Measurements from ENCODE around the gene EMB. TPM values are rescaled to one million over a fixed set of nuclear protein-coding genes. Genes with fewer than 3 reads are reported as not detected.
"Not testable (repeated sequence)": the region's sequence is repeated elsewhere in the genome, so short reads cannot be mapped to it uniquely, and the experiment has no call there.

The EMB gene
- polyA plus RNA-seq (2012; ENCODE audit: insufficient read depth, insufficient read length) = 39.9 TPM

DNA sequence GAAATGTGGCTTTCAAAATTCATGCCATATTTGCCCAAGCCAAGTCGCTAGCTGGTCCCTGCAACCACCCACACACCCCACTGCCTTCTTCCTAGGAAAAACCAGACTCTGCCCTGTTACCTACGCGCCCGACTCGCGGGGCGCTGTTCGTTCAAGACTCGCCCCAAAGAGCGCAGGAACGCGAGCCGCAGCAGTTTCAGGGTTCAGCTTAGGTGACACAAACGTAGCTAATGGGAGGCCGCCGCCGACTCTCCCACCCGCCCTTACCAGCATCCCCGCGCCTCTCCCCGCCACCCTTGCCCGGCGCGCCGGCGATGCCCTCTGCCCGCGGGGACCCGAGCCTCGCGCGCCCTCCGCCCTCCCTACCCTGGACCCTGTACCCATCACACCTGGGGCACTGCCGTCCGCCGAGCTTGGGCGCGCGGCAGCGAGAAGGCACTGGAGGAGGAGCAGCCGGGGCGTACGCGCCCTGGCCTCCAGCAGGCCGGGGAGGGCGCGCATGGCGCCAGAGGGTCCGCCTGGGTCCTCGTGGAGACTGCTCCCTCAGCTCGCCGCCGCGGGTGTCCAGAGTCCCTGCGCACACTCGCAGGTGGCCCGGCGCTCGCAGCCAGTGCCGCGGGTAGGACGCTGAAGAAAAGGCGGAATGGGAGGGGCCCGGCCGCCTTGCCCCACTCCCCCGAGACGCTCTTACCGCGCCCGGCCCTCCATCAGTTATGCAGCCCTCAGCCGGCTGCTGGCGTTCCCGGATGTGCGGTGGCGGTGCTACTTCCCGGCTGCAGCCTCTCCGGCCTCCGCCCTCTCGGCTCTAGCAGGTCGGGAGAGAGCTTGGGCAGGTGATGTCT, at the start of gene EMB:
Gene EMB (minus strand): TSS at position 638 of the 842 bp plus-strand sequence. CDS start 137 bp downstream, at position 501.
- peak; percentile 76 for DNase-seq (ENCODE audit: low read depth, low spot score)
- peak within 1 kb of the TSS; percentile 82 for H3K4me3 ChIP-seq (ENCODE audit: low read length)

DNA sequence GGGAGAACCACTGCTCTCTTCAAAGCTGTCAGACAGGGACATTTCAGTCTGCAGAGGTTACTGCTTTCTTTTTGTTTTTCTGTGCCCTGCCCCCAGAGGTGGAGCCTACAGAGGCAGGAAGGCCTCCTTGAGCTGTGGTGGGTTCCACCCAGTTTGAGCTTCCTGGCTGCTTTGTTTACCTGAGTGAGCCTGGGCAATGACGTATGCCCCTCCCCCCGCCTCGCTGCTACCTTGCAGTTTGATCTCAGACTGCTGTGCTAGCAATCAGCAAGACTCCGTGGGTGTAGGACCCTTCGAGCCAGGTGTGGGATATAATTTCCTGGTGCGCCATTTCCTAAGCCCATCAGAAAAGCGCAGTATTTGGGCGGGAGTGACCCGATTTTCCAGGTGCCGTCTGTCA, 48.4 kb upstream of the EMB start:
- not testable (repeated sequence) for DNase-seq (ENCODE audit: low read depth, low spot score); H3K4me3 ChIP-seq (ENCODE audit: low read length)

- DNase-seq (ENCODE audit: low read depth, low spot score); H3K4me3 ChIP-seq (ENCODE audit: low read length): not testable (repeated sequence)
Measured at GRCh38 chr5:50478790-50479189, 37.7 kb upstream of the EMB start.

DNA sequence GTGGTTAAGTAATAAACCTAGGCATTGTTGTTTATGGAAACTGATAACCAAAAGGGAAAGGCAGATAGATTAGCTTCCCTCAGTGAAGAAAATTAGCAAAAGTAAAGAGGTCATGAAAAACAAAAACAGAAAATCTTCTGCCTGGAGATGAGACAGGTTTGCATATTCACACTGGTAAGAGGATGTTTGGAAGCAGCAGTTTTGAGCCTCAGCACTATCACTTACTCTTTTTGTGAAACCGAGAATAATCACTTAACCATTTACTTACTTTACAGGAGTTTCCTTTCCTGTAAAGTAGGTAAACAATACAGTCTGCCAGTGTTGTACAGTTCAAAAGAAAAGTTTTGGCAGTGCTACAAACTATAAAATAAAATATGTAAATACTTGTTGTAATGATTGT, 35.5 kb upstream of the EMB start:
- H3K4me3 ChIP-seq (ENCODE audit: low read length) = no peak overlapping the region
- no peak for DNase-seq (ENCODE audit: low read depth, low spot score)

GRCh38 chr5:50465015-50465414, 23.9 kb upstream of the EMB start:
- not testable (repeated sequence) for DNase-seq (ENCODE audit: low read depth, low spot score); H3K4me3 ChIP-seq (ENCODE audit: low read length)

GRCh38 chr5:50463726-50464125, 22.6 kb upstream of the EMB start:
- DNase-seq (ENCODE audit: low read depth, low spot score) = no peak
- no peak overlapping the region for H3K4me3 ChIP-seq (ENCODE audit: low read length)

GRCh38 chr5:50463047-50463446, 22.0 kb upstream of the EMB start:
- DNase-seq (ENCODE audit: low read depth, low spot score) = no peak

GRCh38 chr5:50462579-50462978, 21.5 kb upstream of the EMB start:
- DNase-seq (ENCODE audit: low read depth, low spot score); H3K4me3 ChIP-seq (ENCODE audit: low read length): not testable (repeated sequence)

More at GRCh38 chr5:50463047-50463446, 22.0 kb upstream of the EMB start:
- no peak overlapping the region for H3K4me3 ChIP-seq (ENCODE audit: low read length)

DNA sequence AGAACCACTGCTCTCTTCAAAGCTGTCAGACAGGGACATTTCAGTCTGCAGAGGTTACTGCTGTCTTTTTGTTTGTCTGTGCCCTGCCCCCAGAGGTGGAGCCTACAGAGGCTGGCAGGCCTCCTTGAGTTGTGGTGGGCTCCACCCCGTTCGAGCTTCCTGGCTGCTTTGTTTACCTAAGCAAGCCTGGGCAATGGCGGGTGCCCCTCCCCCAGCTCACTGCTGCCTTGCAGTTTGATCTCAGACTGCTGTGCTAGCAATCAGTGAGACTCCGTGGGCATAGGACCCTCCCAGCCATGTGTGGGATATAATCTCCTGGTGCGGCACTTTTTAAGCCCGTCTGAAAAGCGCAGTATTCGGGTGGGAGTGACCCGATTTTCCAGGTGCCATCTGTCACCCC, 17.3 kb upstream of the EMB start:
- not testable (repeated sequence) for H3K4me3 ChIP-seq (ENCODE audit: low read length); DNase-seq (ENCODE audit: low read depth, low spot score)

DNA sequence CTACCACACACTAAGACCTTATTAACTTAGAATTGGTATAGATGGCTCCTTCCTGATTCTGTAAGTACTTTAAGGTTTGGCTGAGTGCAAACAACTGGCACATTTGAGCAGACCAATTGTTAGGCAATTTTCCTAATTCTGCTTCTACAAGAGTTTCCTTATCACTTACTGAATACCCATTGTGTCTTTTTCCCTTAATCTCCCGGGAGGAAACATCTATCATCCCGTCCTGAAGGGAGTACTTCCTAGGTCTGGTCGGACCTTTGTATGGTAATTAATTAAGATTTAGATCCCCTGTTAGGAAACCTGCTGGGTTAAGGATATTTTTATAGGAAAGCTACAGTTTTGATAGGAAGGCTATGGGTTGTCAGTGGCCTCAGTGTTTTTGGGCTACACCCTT, 8.2 kb upstream of the EMB start:
- H3K4me3 ChIP-seq (ENCODE audit: low read length); DNase-seq (ENCODE audit: low read depth, low spot score): not testable (repeated sequence)

DNA sequence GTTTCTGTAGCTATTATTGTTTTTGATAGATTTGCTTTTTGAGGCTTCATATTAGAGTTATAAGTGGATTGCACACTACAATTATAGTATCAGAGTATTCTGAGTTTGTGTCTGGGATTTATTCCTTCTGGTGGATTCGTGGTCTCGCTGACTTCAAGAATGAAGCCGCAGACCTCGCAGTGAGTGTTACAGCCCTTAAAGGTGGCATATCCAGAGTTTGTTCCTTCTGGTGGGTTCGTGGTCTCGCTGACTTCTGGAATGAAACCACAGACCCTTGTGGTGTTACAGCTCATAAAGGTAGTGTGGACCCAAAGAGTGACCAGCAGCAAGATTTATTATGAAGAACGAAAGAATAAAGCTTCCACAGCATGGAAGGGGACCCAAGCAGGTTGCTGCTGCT, 6.9 kb upstream of the EMB start:
- H3K4me3 ChIP-seq (ENCODE audit: low read length) = no peak overlapping the region
- DNase-seq (ENCODE audit: low read depth, low spot score) = no peak

DNA sequence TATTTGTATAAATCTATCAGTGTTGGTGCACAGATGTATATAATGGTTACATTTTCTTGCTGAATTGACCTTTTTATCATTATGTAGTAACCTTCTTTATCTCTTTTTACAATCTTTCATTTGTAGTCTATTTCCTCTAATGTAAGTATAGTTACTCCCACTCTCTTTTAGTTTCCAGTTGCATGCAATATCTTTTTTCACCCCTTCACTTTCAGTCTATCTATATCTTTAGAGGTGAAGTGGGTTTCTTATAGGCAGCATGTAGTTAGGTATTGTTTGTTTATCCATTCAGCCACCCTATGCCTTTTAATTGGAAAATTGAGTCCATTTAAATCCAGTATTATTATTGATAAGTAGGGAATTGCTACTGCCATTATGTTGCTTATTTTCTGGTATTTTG, 6.1 kb upstream of the EMB start:
- no peak for DNase-seq (ENCODE audit: low read depth, low spot score)

DNA sequence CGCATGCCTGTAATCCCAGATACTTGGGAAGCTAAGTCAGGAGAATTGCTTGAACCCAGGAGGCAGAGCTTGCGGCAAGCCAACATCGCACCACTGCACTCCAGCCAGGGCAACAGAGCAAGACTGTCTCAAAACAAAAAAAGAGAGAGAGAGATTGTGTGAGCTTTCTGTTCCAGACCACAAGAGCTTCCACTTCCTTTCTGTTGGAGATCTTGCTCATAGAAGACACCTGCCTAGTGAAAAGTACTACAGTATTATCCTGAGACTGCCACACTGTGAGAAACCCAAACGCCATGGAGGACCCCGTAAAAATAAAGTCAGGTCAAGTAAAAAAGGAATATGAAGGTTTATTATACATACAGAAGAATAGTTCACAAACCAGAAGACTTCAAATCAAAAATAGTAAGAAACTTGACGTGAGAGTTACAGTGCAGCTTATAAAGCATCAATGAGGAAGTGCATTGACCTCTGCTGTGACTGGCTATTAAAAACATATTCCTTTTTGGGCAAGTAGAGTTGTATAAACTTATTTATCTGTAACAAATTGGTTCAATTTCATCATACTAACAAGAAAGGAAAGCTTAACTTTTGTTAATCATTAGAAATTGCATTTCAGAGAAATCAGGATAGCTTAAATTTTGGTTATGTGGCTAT, 4.3 kb upstream of the EMB start:
- H3K4me3 ChIP-seq (ENCODE audit: low read length) = peak overlapping the region; percentile 38
- DNase-seq (ENCODE audit: low read depth, low spot score) = peak; percentile 94

More for the DNA sequence above, 6.1 kb upstream of the EMB start:
- no peak overlapping the region for H3K4me3 ChIP-seq (ENCODE audit: low read length)

DNA sequence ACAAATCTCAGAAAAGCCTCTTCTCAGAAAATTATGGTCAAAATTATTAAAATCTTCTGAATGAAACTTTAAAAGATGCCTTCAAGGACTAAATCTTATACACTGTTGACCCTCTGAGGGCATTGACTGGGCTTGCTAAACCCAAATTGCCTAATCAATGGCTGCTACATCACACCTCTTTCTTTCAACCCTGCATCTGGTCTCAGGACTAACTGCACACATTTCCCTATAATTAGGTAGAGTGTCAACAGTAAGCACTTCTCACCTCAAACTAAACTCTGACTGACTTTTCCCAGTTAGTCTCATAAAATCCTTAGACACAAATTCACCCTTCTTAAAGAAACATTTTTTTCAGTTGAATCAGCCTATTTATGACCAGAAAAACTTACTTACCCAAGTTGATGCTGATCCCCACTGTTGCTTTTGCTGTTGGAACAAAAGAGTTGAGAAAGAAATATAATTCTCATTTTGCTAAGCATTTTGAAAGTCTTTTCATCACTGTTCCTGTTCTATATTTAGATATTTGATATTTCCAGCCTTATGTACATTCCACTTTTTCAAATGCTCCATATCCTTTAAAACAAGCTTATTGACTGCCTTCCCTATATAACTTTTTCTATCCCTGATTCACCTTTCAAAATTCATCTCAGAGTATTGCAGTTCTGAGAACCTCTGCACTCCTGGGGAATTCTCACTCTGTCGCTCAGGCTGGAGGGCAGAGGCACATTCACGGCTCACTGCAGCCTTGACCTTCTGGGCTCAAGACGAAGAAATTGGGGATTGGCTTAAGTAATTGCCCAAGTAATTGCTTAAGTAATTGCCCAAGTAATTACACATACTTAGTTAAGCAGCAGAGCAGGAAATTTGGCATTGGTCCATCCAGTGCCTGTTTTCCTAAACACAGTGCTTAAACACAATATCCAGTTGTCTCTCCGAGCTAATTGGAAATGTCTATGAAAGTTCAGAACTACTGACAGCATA, 1.8 kb upstream of the EMB start:
- DNase-seq (ENCODE audit: low read depth, low spot score) = not testable (repeated sequence)
- H3K4me3 ChIP-seq (ENCODE audit: low read length) = peak overlapping the region; percentile 82

GRCh38 chr5:50441493-50441955, 436 bp upstream of the EMB start:
- peak; percentile 84 for DNase-seq (ENCODE audit: low read depth, low spot score)
- peak overlapping the region; percentile 82 for H3K4me3 ChIP-seq (ENCODE audit: low read length)

DNA sequence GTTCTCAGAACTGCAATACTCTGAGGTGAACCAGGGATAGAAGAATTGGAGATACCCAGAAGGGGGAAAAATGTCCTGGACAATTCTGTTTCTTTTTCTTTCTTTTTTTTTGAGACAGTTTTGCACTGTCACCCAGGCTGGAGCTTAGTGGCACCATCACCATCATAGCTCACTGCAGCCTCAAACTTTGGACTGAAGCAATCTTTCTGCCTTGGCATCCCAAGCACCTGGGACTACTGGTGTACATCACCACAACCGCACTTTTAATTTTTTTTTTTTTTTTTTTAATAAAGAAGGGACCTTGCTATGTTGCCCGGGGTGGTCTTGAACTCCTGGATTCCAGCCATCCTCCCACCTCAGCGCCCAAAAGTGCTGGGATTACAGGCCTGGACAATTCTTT, 1.9 kb downstream of the EMB start:
- DNase-seq (ENCODE audit: low read depth, low spot score) = no peak
- no peak overlapping the region for H3K4me3 ChIP-seq (ENCODE audit: low read length)

GRCh38 chr5:50438060-50438459, 3.0 kb downstream of the EMB start:
- DNase-seq (ENCODE audit: low read depth, low spot score); H3K4me3 ChIP-seq (ENCODE audit: low read length): not testable (repeated sequence)

GRCh38 chr5:50435168-50435567, 5.9 kb downstream of the EMB start:
- H3K4me3 ChIP-seq (ENCODE audit: low read length) = no peak overlapping the region
- DNase-seq (ENCODE audit: low read depth, low spot score) = no peak
